ENCODE data around the gene FOXK2. TPM values are rescaled to one million over a fixed set of nuclear protein-coding genes. Genes with fewer than 3 reads are reported as not detected.

FOXK2 gene
- total RNA-seq, 4 donors from 2014 or later = 15.9 to 70.9 (median 42.7) TPM

GRCh38 chr17:82486231-82487094 is 33.1 kb upstream of the FOXK2 start:
- no peaks in the 10 kb centered on the region for H3K4me1 ChIP-seq
- no peak overlapping the region for H3K27ac ChIP-seq
- no peaks in the 10 kb centered on the region for H3K36me3 ChIP-seq
- H3K27me3 ChIP-seq = no peaks in the 10 kb centered on the region
- H3K9me3 ChIP-seq = no peaks in the 10 kb centered on the region
- no peak for TF ChIP-seq CTCF (IDR thresholded peaks at IDR 0.05)
- no peak for TF ChIP-seq POLR2A (IDR thresholded peaks at IDR 0.05)
- DNase-seq = no peak
- no peak overlapping the region for H3K4me3 ChIP-seq
- intact Hi-C loops (cut with DNase I; ENCODE audit: low total_unique reads) = no loop called here

GRCh38 chr17:82487910-82488309 is 31.6 kb upstream of the FOXK2 start:
- no peak for DNase-seq
- Histone ChIP-seq H3K36me3 (no peaks in the 10 kb centered on the region), H3K27ac (no peak overlapping the region), H3K9me3 (no peaks in the 10 kb centered on the region), H3K4me1 (no peaks in the 10 kb centered on the region), H3K4me3 (no peak overlapping the region), H3K27me3 (no peaks in the 10 kb centered on the region)
- intact Hi-C loops (cut with DNase I; ENCODE audit: low total_unique reads) = no loop called here
- TF ChIP-seq POLR2A (IDR thresholded peaks at IDR 0.05) (no peak), CTCF (IDR thresholded peaks at IDR 0.05) (no peak)

- H3K36me3 ChIP-seq = no peaks in the 10 kb centered on the region
- peak in 1 of 2 donors; percentile 39 for DNase-seq
Observed at GRCh38 chr17:82489117-82489516, 30.4 kb upstream of the FOXK2 start.

GRCh38 chr17:82489851-82490511 is 29.6 kb upstream of the FOXK2 start:
- intact Hi-C loops (cut with DNase I; ENCODE audit: low total_unique reads) = loop anchor here (10.0 kb wide), 1 partner anchor 65 kb away; no protein-coding TSS in a partner anchor
- H3K27ac ChIP-seq = no peak overlapping the region
- DNase-seq = no peak

More at GRCh38 chr17:82489117-82489516, 30.4 kb upstream of the FOXK2 start:
- no peaks in the 10 kb centered on the region for H3K27me3 ChIP-seq
- H3K27ac ChIP-seq = peak overlapping the region in 1 of 2 donors; percentile 34
- no peaks in the 10 kb centered on the region for H3K9me3 ChIP-seq
- TF ChIP-seq CTCF (IDR thresholded peaks at IDR 0.05) (no peak), POLR2A (IDR thresholded peaks at IDR 0.05) (no peak)
- intact Hi-C loops (cut with DNase I; ENCODE audit: low total_unique reads) = no loop called here
- H3K4me3 ChIP-seq = no peak overlapping the region
- no peaks in the 10 kb centered on the region for H3K4me1 ChIP-seq

More at GRCh38 chr17:82489851-82490511, 29.6 kb upstream of the FOXK2 start:
- no peaks in the 10 kb centered on the region for H3K36me3 ChIP-seq
- no peak overlapping the region for H3K4me3 ChIP-seq
- TF ChIP-seq CTCF (IDR thresholded peaks at IDR 0.05) = no peak
- no peak for TF ChIP-seq POLR2A (IDR thresholded peaks at IDR 0.05)
- no peaks in the 10 kb centered on the region for H3K9me3 ChIP-seq
- no peaks in the 10 kb centered on the region for H3K27me3 ChIP-seq
- H3K4me1 ChIP-seq = no peaks in the 10 kb centered on the region

All from uterus (tissue), 4 donors.